ENCODE measurements around the gene CPEB4.

CPEB4 gene

GRCh38 chr5:173887610-173888472, at the start of gene CPEB4:
Gene CPEB4, plus strand, starts transcription at chr5:173888349. Its CDS starts 1,385 bp downstream, at chr5:173889734.
- Mint-ChIP-seq H3K36me3 (peaks cover 2% of the 10 kb centered on the region), H3K27ac (peak within 1 kb of the TSS; percentile 100), H3K4me1 (peaks cover 77% of the 10 kb centered on the region), H3K27me3 (no peaks in the 10 kb centered on the region), H3K9me3 (no peaks in the 10 kb centered on the region), H3K4me3 (peak within 1 kb of the TSS; percentile 99)

- H3K27ac Mint-ChIP-seq = no peak overlapping the region
- H3K4me3 Mint-ChIP-seq = no peak overlapping the region
- no peaks in the 10 kb centered on the region for H3K9me3 Mint-ChIP-seq
- no peaks in the 10 kb centered on the region for H3K4me1 Mint-ChIP-seq
- H3K36me3 Mint-ChIP-seq = no peaks in the 10 kb centered on the region
- no peaks in the 10 kb centered on the region for H3K27me3 Mint-ChIP-seq
These were observed 48.9 kb upstream of the CPEB4 start for GRCh38 chr5:173839117-173839713.

GRCh38 chr5:173840111-173840983, 47.8 kb upstream of the CPEB4 start:
- Mint-ChIP-seq H3K36me3 (no peaks in the 10 kb centered on the region), H3K4me1 (no peaks in the 10 kb centered on the region), H3K27me3 (no peaks in the 10 kb centered on the region), H3K9me3 (no peaks in the 10 kb centered on the region), H3K27ac (no peak overlapping the region), H3K4me3 (no peak overlapping the region)

DNA sequence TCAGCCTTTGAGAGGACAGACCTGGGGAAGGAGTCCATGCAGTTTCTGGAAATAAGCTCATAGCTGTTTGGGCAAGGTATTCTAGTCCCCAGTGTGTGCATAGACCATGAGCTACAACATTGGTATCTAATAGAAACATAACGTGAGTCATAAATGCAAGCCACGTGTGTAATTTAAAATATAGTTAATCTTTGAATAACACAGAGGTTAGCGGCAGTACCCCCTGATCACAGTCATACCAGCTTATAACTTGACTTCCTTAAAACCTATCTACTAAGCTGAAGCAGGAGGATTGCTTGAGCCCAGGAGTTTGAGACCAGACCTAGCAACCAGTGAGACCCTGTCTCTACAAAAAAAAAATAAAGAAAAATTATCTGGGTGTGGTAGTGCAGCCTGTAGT, 46.4 kb upstream of the CPEB4 start:
- no peak overlapping the region for H3K27ac Mint-ChIP-seq
- H3K27me3 Mint-ChIP-seq = no peaks in the 10 kb centered on the region
- no peaks in the 10 kb centered on the region for H3K9me3 Mint-ChIP-seq
- no peaks in the 10 kb centered on the region for H3K4me1 Mint-ChIP-seq
- no peak overlapping the region for H3K4me3 Mint-ChIP-seq
- H3K36me3 Mint-ChIP-seq = no peaks in the 10 kb centered on the region

GRCh38 chr5:173843794-173844193, 44.4 kb upstream of the CPEB4 start:
- no peaks in the 10 kb centered on the region for H3K27me3 Mint-ChIP-seq
- H3K36me3 Mint-ChIP-seq = no peaks in the 10 kb centered on the region
- H3K27ac Mint-ChIP-seq = peak overlapping the region; percentile 25
- no peak overlapping the region for H3K4me3 Mint-ChIP-seq
- no peaks in the 10 kb centered on the region for H3K4me1 Mint-ChIP-seq
- no peaks in the 10 kb centered on the region for H3K9me3 Mint-ChIP-seq

DNA sequence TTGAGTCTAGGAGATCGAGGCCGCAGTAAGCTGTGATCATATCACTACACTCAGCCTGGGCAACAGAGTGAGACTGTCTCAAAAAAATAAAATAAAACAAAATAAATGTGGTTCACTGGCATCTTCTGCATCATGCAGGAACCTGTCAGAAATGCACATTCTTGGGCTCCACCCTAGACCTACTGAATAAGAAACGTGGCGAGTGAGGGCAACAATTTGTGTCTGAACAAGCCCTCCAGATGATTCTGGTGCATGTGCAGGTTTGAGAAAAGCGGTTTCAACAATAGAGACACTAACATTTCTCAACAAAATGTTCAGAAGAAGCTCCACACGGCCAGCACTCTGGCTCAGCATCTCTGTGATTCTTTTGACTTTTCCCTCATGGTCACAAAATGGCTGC, 42.8 kb upstream of the CPEB4 start:
- H3K27me3 Mint-ChIP-seq = no peaks in the 10 kb centered on the region
- H3K27ac Mint-ChIP-seq = no peak overlapping the region
- H3K4me1 Mint-ChIP-seq = no peaks in the 10 kb centered on the region
- H3K9me3 Mint-ChIP-seq = no peaks in the 10 kb centered on the region
- no peak overlapping the region for H3K4me3 Mint-ChIP-seq
- no peaks in the 10 kb centered on the region for H3K36me3 Mint-ChIP-seq

DNA sequence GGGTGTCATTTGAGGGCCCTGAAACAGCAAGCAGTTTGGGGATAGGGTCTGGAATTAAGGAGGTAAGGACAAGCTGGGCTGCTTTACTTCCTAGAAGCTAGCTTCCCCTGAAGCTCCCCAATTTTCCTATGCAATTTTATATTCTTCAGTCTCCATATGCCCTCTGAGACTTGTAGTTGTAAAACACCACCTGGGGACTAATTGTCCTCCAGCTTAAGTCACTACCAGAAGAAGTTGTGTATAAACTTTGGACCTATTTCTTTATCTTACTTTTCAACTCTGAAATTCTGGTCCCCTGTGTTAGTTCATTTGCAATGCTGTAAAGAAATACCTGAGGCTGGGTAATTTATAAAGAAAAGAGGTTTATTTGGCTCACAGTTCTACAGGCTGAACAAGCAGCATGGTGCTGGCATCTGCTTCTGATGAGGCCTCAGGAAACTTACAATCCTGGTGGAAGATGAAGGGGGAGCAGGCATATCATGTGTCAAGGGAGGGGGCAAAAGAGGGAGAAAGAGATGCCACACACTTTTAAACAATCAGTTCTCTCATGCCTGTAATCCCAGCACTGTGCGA, 41.1 kb upstream of the CPEB4 start:
- Mint-ChIP-seq H3K4me3 (no peak overlapping the region), H3K27ac (no peak overlapping the region), H3K9me3 (no peaks in the 10 kb centered on the region), H3K27me3 (no peaks in the 10 kb centered on the region), H3K36me3 (no peaks in the 10 kb centered on the region), H3K4me1 (no peaks in the 10 kb centered on the region)

DNA sequence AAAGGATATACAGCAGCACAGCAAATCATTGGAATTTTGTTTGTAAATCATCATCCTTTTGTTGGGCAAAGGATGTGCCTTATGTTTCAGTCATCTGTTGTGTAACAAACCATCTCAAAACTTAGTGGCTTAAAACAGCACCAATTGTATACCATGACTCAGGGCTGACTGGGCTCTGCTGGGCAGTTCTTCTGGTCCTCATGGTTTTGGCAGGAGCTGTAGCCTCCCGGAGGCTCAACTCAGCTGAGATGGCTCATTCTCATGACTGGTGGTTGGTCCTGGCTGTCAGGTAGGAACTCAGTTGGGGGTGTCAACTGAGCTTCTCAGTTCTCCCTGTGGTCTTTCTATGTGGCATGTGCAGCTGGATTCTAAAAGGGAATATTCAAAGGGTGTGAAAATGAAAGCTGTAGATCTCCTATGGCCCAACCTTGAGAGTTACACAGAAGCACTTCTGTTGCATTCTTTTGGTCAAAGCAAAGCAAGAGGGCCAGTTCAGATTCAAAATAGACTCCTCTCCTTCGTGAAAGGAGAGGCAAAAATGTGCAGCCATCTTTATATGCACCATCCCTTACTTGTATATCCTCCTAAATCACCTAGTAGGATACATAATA, 39.1 kb upstream of the CPEB4 start:
- Mint-ChIP-seq H3K4me3 (no peak overlapping the region), H3K9me3 (no peaks in the 10 kb centered on the region), H3K4me1 (no peaks in the 10 kb centered on the region), H3K27me3 (peaks cover 1% of the 10 kb centered on the region), H3K36me3 (no peaks in the 10 kb centered on the region), H3K27ac (no peak overlapping the region)

GRCh38 chr5:173849908-173850307, 38.2 kb upstream of the CPEB4 start:
- H3K4me1 Mint-ChIP-seq = no peaks in the 10 kb centered on the region
- no peak overlapping the region for H3K27ac Mint-ChIP-seq
- no peak overlapping the region for H3K4me3 Mint-ChIP-seq
- peaks cover 1% of the 10 kb centered on the region for H3K27me3 Mint-ChIP-seq
- H3K36me3 Mint-ChIP-seq = no peaks in the 10 kb centered on the region
- no peaks in the 10 kb centered on the region for H3K9me3 Mint-ChIP-seq

DNA sequence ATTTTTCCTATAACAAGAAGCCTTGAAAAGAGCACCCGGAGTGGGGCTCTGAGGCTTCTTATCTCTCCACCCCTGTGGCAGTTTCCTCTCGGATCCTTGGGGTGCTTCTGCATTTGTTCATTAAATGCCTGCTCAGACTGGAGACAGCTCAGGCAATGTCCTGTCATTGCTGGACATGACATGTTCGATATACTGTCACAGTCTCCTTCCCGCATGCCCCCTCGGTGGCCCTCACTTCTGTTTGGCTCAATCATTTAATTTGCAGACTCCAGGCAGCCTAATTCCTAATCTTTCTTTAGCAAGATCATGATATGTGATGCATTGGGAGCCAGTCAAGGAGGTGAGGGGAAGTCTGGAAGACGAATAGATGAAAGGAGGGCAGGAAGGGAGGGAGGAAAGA, 37.5 kb upstream of the CPEB4 start:
- Mint-ChIP-seq H3K4me3 (no peak overlapping the region), H3K9me3 (no peaks in the 10 kb centered on the region), H3K36me3 (no peaks in the 10 kb centered on the region), H3K27ac (no peak overlapping the region), H3K4me1 (no peaks in the 10 kb centered on the region), H3K27me3 (peaks cover 1% of the 10 kb centered on the region)

GRCh38 chr5:173851595-173852243, 36.4 kb upstream of the CPEB4 start:
- no peaks in the 10 kb centered on the region for H3K4me1 Mint-ChIP-seq
- H3K27ac Mint-ChIP-seq = no peak overlapping the region
- H3K36me3 Mint-ChIP-seq = no peaks in the 10 kb centered on the region
- H3K9me3 Mint-ChIP-seq = no peaks in the 10 kb centered on the region
- peaks cover 1% of the 10 kb centered on the region for H3K27me3 Mint-ChIP-seq
- H3K4me3 Mint-ChIP-seq = no peak overlapping the region

DNA sequence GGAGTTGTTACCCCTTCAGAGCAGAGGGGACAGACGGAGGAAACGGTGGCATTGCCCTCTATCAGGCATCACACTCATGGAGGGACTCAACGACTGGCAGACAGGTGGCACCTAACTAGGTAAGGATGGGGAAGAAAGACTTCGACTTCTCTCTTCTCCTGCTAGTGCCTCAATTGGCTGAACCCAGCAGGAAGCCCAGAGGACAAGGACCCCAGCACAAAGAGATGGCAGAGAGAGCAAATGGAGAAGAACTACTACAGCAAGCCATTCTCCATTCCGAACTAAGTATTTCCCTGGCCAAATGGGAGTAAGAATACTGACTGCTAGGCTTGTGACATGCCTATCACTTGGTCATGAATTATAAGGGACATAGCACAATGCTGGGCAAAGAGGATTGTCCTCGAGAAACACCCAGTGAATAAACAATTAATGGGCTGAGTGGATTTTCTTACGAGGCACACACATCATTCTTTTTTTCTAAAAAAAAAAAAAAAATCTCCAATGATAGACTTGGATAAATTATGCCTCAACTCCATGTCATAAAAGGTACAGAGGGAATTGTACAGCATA, 35.3 kb upstream of the CPEB4 start:
- Mint-ChIP-seq H3K36me3 (no peaks in the 10 kb centered on the region), H3K27ac (no peak overlapping the region), H3K4me1 (no peaks in the 10 kb centered on the region), H3K4me3 (no peak overlapping the region), H3K27me3 (peaks cover 1% of the 10 kb centered on the region), H3K9me3 (no peaks in the 10 kb centered on the region)

DNA sequence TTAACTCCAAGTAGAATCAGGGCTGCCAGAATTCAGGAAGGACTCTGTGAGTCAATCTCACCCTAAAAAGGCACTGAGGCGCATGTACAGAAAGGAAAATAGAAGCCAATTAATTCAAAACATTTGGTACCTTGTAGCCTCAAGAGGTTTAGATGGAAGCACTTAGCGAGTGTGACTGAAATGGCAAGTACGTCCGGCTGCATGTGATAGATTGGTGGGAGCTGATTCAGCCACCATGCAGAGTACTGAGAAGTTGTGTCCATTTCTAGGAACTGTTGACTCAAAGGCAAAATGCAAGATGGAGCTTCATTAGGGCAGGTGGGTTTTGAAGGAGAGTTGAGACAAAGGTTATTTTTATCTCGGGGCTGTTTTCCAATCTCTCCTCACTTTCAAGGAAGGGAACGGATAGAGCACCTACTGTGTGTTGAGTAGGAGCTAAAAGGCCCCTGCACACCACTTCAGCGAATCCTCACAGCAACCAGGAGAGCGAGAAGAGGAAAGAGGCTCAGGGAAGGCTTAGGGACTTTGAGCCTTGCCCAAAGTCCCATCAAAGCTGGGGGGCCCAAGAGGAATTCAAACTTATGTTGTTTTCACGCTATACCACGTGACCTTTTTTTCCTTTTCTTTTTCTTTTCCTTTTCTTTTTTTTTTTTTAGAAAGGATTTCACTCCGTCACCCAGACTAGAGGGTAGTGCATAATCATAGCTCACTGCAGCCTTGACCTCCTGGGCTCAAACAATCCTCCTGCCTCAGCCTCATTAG, 34.6 kb upstream of the CPEB4 start:
- no peak overlapping the region for H3K4me3 Mint-ChIP-seq
- no peak overlapping the region for H3K27ac Mint-ChIP-seq
- H3K27me3 Mint-ChIP-seq = peaks cover 1% of the 10 kb centered on the region
- no peaks in the 10 kb centered on the region for H3K36me3 Mint-ChIP-seq
- H3K9me3 Mint-ChIP-seq = no peaks in the 10 kb centered on the region
- H3K4me1 Mint-ChIP-seq = no peaks in the 10 kb centered on the region

Measured in activated naive CD4-positive, alpha-beta T cell treated with anti-CD3 and anti-CD28 coated beads, Interleukin-2, amount 50 U/mL, for 24 hours (primary cell).